DLD1 (cell line): ENCODE results near the gene EN2.

ENCODE experiments used
- in situ Hi-C: cut with HindIII; loops from 2 replicates; pipeline ENCODE4 v1.10.0; 2017; ENCODE audit warnings: low sequenced_read_pairs

The EN2 gene

GRCh38 chr7:155463114-155463811 lies 5.3 kb downstream of the EN2 start:
- in situ Hi-C loops = no loop called here

GRCh38 chr7:155464183-155464582 lies 6.3 kb downstream of the EN2 start:
- in situ Hi-C loops = no loop called here

- in situ Hi-C loops = no loop called here
These were observed 7.2 kb downstream of the EN2 start for GRCh38 chr7:155464948-155465739.

GRCh38 chr7:155465761-155466141 lies 7.8 kb downstream of the EN2 start:
- in situ Hi-C loops = no loop called here

- in situ Hi-C loops = no loop called here
These were observed 8.3 kb downstream of the EN2 start for GRCh38 chr7:155466142-155466813.

GRCh38 chr7:155466814-155467733 lies 9.1 kb downstream of the EN2 start:
- in situ Hi-C loops = no loop called here

GRCh38 chr7:155467846-155468784 lies 10.2 kb downstream of the EN2 start:
- in situ Hi-C loops = no loop called here

GRCh38 chr7:155468785-155469148 lies 10.8 kb downstream of the EN2 start:
- in situ Hi-C loops = no loop called here

- in situ Hi-C loops = no loop called here
These were observed 11.6 kb downstream of the EN2 start for GRCh38 chr7:155469311-155470185.

GRCh38 chr7:155470186-155470487 lies 12.2 kb downstream of the EN2 start:
- in situ Hi-C loops = no loop called here

- in situ Hi-C loops = no loop called here
These were observed 13.0 kb downstream of the EN2 start for GRCh38 chr7:155470686-155471638.

- in situ Hi-C loops = no loop called here
These were observed 13.8 kb downstream of the EN2 start for GRCh38 chr7:155471718-155472117.

GRCh38 chr7:155477476-155477875 lies 19.5 kb downstream of the EN2 start:
- in situ Hi-C loops = no loop called here

GRCh38 chr7:155481764-155482163 lies 23.8 kb downstream of the EN2 start:
- in situ Hi-C loops = no loop called here

- in situ Hi-C loops = no loop called here
These were observed 24.7 kb downstream of the EN2 start for GRCh38 chr7:155482511-155483183.

GRCh38 chr7:155483245-155483644 lies 25.3 kb downstream of the EN2 start:
- in situ Hi-C loops = no loop called here

GRCh38 chr7:155483868-155484325 lies 26.0 kb downstream of the EN2 start:
- in situ Hi-C loops = no loop called here
